BE2C (cell line): ENCODE measurements around the gene PCBP3.
"Not testable (repeated sequence)": the region's sequence is repeated elsewhere in the genome, so short reads cannot be mapped to it uniquely, and the experiment has no call there.

Experiments
- DNase-seq: peaks from one replicate; pipeline ENCODE4 v3.0.0-alpha.2; 2020
- H3K27me3 ChIP-seq: fragments of 250-450 bp; sonication (Bioruptor Pico); 2 replicates; pipeline ENCODE4 v1.5.1; 2020; ENCODE audit warnings: mild to moderate bottlenecking
- H3K36me3 ChIP-seq: fragments of 250-450 bp; sonication (Bioruptor Pico); 2 replicates; pipeline ENCODE4 v1.5.1; 2020; ENCODE audit warnings: mild to moderate bottlenecking
- H3K4me1 ChIP-seq: fragments of 250-450 bp; sonication (Bioruptor Pico); 2 replicates; pipeline ENCODE4 v1.5.1; 2020
- H3K4me3 ChIP-seq: 2 replicates; pipeline ENCODE4 v1.5.1; 2011; ENCODE audit warnings: low read depth, low read length
- H3K9me3 ChIP-seq: fragments of 250-450 bp; sonication (Bioruptor Pico); 2 replicates; pipeline ENCODE4 v1.5.1; 2020
- CTCF ChIP-seq: IDR thresholded peaks from 2 replicates; pipeline ENCODE4 v1.5.1; 2012; ENCODE audit warnings: mild to moderate bottlenecking, low read depth, low read length

Gene PCBP3

GRCh38 chr21:45892916-45893739 is 249.6 kb downstream of the PCBP3 start:
- Histone ChIP-seq H3K4me3 (no peak overlapping the region), H3K9me3 (no peaks in the 10 kb centered on the region), H3K36me3 (no peaks in the 10 kb centered on the region; the same call in 1 of the 2 replicates), H3K27me3 (no peaks in the 10 kb centered on the region), H3K4me1 (peaks cover 21% of the 10 kb centered on the region)
- TF ChIP-seq CTCF: no peak
- peak; percentile 10 for DNase-seq

GRCh38 chr21:45893740-45894449 is 250.4 kb downstream of the PCBP3 start:
- Histone ChIP-seq H3K27me3 (no peaks in the 10 kb centered on the region), H3K4me3 (no peak overlapping the region), H3K9me3 (no peaks in the 10 kb centered on the region), H3K4me1 (peaks cover 18% of the 10 kb centered on the region), H3K36me3 (no peaks in the 10 kb centered on the region; the same call in 1 of the 2 replicates)
- TF ChIP-seq CTCF: no peak
- DNase-seq: peak; percentile 31

- no peaks in the 10 kb centered on the region; the same call in none of the 2 replicates for H3K36me3 ChIP-seq
- H3K27me3 ChIP-seq: no peaks in the 10 kb centered on the region
- no peak for TF ChIP-seq CTCF
- no peak overlapping the region for H3K4me3 ChIP-seq
- peaks cover 18% of the 10 kb centered on the region for H3K4me1 ChIP-seq
- no peaks in the 10 kb centered on the region for H3K9me3 ChIP-seq
- no peak for DNase-seq
Measured at GRCh38 chr21:45894450-45894825, 250.9 kb downstream of the PCBP3 start.

- H3K36me3 ChIP-seq: no peaks in the 10 kb centered on the region; the same call in none of the 2 replicates
- no peak for TF ChIP-seq CTCF
- no peaks in the 10 kb centered on the region for H3K9me3 ChIP-seq
- H3K4me3 ChIP-seq: no peak overlapping the region
- DNase-seq: no peak
- peaks cover 18% of the 10 kb centered on the region for H3K4me1 ChIP-seq
- H3K27me3 ChIP-seq: no peaks in the 10 kb centered on the region
Measured at GRCh38 chr21:45894906-45895777, 251.6 kb downstream of the PCBP3 start.

GRCh38 chr21:45895778-45896370 is 252.3 kb downstream of the PCBP3 start:
- Histone ChIP-seq H3K27me3 (no peaks in the 10 kb centered on the region), H3K9me3 (no peaks in the 10 kb centered on the region), H3K36me3 (no peaks in the 10 kb centered on the region; the same call in none of the 2 replicates), H3K4me3 (no peak overlapping the region), H3K4me1 (peaks cover 18% of the 10 kb centered on the region)
- no peak for TF ChIP-seq CTCF
- DNase-seq: no peak

- not testable (repeated sequence) for H3K36me3 ChIP-seq, H3K9me3 ChIP-seq, H3K4me3 ChIP-seq, DNase-seq, H3K27me3 ChIP-seq
- peaks cover 18% of the 10 kb centered on the region for H3K4me1 ChIP-seq
Measured at GRCh38 chr21:45896431-45896830, 252.9 kb downstream of the PCBP3 start.
